ENCODE data around the gene CDC5L. TPM values are rescaled to one million over a fixed set of nuclear protein-coding genes. Genes with fewer than 3 reads are reported as not detected.

CDC5L gene
- total RNA-seq, 2 donors from 2014 or later, result 19.6 to 21.7 TPM

- no peak for DNase-seq (ENCODE audit: low spot score)
- Histone ChIP-seq H3K27me3 (replicated peaks; ENCODE audit: insufficient read depth) (no peaks in the 10 kb centered on the region), H3K9me3 (no peaks in the 10 kb centered on the region), H3K27ac (no peak overlapping the region), H3K36me3 (no peaks in the 10 kb centered on the region), H3K4me3 (no peak overlapping the region), H3K4me1 (ENCODE audit: control insufficient read depth in 1 of 2, low read depth in 2 of 2) (no peaks in the 10 kb centered on the region)
- ATAC-seq (ENCODE audit: insufficient number of reproducible peaks, low FRiP score, low read depth), result no peak
- TF ChIP-seq CTCF (IDR thresholded peaks at IDR 0.05), result no peak
These were observed 35.2 kb upstream of the CDC5L start for GRCh38 chr6:44352259-44352658.

- no peak for DNase-seq (ENCODE audit: low spot score)
- Histone ChIP-seq H3K4me3 (no peak overlapping the region), H3K27ac (no peak overlapping the region), H3K4me1 (ENCODE audit: control insufficient read depth in 1 of 2, low read depth in 2 of 2) (no peaks in the 10 kb centered on the region), H3K27me3 (replicated peaks; ENCODE audit: insufficient read depth) (no peaks in the 10 kb centered on the region), H3K36me3 (no peaks in the 10 kb centered on the region), H3K9me3 (no peaks in the 10 kb centered on the region)
- ATAC-seq (ENCODE audit: insufficient number of reproducible peaks, low FRiP score, low read depth), result no peak
- no peak for TF ChIP-seq CTCF (IDR thresholded peaks at IDR 0.05)
These were observed 34.2 kb upstream of the CDC5L start for GRCh38 chr6:44353336-44353735.

- ATAC-seq (ENCODE audit: insufficient number of reproducible peaks, low FRiP score, low read depth), result no peak
These were observed 31.9 kb upstream of the CDC5L start for GRCh38 chr6:44355640-44356039.

GRCh38 chr6:44356487-44356886 is 31.0 kb upstream of the CDC5L start:
- Histone ChIP-seq H3K4me3 (no peak overlapping the region), H3K4me1 (ENCODE audit: control insufficient read depth in 1 of 2, low read depth in 2 of 2) (no peaks in the 10 kb centered on the region), H3K27me3 (replicated peaks; ENCODE audit: insufficient read depth) (no peaks in the 10 kb centered on the region), H3K9me3 (no peaks in the 10 kb centered on the region), H3K27ac (no peak overlapping the region), H3K36me3 (no peaks in the 10 kb centered on the region)
- ATAC-seq (ENCODE audit: insufficient number of reproducible peaks, low FRiP score, low read depth), result no peak
- no peak for DNase-seq (ENCODE audit: low spot score)
- TF ChIP-seq CTCF (IDR thresholded peaks at IDR 0.05), result no peak

More at GRCh38 chr6:44355640-44356039, 31.9 kb upstream of the CDC5L start:
- Histone ChIP-seq H3K4me3 (no peak overlapping the region), H3K9me3 (no peaks in the 10 kb centered on the region), H3K4me1 (ENCODE audit: control insufficient read depth in 1 of 2, low read depth in 2 of 2) (no peaks in the 10 kb centered on the region), H3K36me3 (no peaks in the 10 kb centered on the region), H3K27ac (no peak overlapping the region), H3K27me3 (replicated peaks; ENCODE audit: insufficient read depth) (no peaks in the 10 kb centered on the region)
- no peak for TF ChIP-seq CTCF (IDR thresholded peaks at IDR 0.05)
- DNase-seq (ENCODE audit: low spot score), result no peak

GRCh38 chr6:44359973-44360372 is 27.5 kb upstream of the CDC5L start:
- Histone ChIP-seq H3K9me3 (no peaks in the 10 kb centered on the region), H3K27me3 (replicated peaks; ENCODE audit: insufficient read depth) (no peaks in the 10 kb centered on the region), H3K36me3 (no peaks in the 10 kb centered on the region), H3K4me1 (ENCODE audit: control insufficient read depth in 1 of 2, low read depth in 2 of 2) (no peaks in the 10 kb centered on the region), H3K4me3 (no peak overlapping the region), H3K27ac (no peak overlapping the region)
- no peak for ATAC-seq (ENCODE audit: insufficient number of reproducible peaks, low FRiP score, low read depth)
- no peak for DNase-seq (ENCODE audit: low spot score)
- TF ChIP-seq CTCF (IDR thresholded peaks at IDR 0.05), result no peak
